Left kidney (tissue), 2 donors: Measurements from ENCODE around the gene LRRC1. TPM values are rescaled to one million over a fixed set of nuclear protein-coding genes. Genes with fewer than 3 reads are reported as not detected.

Experiments
- DNase-seq: peaks from one replicate; pipeline ENCODE4 v3.0.0-alpha.2; 2013
- polyA plus RNA-seq: library from polyadenylated mRNA; unstranded; fragments of 120-200 nt; gene quantifications from one replicate; pipeline ENCODE4 v1.2.1, GENCODE V29; 2013; ENCODE audit not compliant: insufficient read length

Gene LRRC1
- polyA plus RNA-seq, 1 donor = 32.2 TPM

- DNase-seq = no peak
Measured at GRCh38 chr6:53888931-53889330, 94.1 kb downstream of the LRRC1 start.

GRCh38 chr6:53889365-53889764 is 94.6 kb downstream of the LRRC1 start:
- no peak for DNase-seq

GRCh38 chr6:53892707-53893106 is 97.9 kb downstream of the LRRC1 start:
- no peak for DNase-seq

- DNase-seq = no peak
Measured at GRCh38 chr6:53894091-53894490, 99.3 kb downstream of the LRRC1 start.

DNA sequence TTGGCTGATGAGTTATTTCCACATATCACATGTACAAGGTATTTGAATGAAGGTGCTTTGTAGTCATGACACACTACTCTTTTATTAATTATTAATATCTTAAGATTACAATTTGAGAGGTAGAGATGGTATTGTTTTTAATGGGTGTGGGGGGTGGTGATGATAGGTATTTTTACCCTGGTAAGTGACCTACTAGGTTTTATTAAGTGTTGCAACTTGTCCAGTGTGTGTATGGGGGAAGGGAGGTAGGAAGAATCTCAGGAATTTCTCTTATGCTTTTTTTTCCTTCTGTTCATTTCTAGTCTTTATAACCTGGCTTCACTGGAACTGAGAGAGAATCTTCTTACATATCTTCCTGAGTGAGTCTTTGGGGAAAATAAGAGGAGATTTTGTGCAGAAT is 101.4 kb downstream of the LRRC1 start:
- peak; percentile 12 for DNase-seq

DNA sequence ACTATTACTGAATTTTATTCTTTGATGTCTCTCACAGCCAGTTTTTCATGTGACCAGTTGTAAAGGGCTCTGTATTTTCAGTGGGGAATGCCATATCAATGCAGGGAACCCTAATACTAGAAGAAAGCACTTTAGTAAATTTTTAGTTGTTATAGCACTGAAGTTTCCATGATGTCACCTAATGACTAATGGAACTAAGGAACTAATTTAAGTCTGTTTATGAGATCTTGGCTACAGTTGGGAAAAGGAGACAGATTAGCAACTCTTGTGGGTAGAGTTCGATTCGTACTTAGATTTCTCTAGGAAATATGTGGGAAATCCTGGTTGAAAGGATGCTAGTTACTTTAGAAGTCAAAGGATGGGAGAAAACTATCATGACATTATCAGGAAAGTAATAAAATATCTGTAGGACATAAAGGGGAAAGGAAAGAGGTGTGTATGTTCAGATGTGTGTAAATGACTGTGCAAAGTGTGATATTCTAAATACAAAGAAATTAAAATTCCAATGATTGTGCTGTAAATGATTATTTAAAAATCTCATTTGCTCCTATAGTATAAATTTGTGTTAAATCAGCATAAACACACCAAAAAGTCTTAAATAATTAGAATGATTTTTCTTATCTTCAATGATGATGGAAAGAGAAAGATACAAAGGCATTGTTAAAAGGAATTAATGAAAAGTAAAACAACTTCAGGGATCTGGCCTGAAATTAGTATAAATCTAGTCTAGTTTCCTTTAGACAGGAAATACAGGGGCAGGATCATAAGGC is 103.4 kb downstream of the LRRC1 start:
- DNase-seq = no peak

DNA sequence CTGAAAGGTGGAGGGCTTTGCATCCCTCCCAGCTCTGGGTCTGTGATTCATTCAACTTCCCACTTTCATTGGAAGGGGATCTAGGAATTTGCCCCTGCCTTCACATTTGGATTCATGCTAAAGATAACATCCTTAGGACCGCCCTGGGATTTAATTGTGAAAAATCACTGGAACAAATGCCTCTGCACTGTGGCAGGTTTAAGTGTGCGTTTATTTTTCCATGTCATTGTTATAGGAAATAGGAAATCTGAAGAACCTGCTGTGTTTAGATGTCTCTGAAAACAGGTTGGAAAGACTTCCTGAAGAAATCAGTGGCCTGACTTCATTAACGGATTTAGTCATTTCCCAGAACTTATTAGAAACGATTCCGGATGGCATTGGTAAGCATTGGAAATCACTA is 104.7 kb downstream of the LRRC1 start:
- DNase-seq = no peak

GRCh38 chr6:53903357-53903756 is 108.6 kb downstream of the LRRC1 start:
- no peak for DNase-seq

- no peak for DNase-seq
Measured at GRCh38 chr6:53906103-53906502, 111.3 kb downstream of the LRRC1 start.

- no peak for DNase-seq
Measured at GRCh38 chr6:53906842-53907241, 112.0 kb downstream of the LRRC1 start.

DNA sequence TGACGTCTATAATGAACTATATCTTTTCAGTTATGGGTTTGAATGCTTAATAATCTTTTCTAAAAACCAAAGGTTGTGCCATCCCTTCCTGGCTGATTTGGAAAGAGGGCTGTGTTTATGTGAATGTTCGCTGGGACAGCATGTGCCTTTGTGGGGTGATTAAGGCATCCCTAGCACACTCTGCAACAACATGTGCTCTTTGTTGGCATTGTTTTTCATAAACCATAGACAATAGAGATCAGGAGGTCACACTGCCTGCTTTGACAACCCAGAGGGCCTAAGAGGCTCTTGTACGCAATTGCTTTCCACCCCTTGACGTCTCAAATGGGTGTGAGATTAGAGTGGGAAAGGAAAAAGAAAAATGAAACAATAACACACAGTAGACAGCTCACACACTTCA is 116.0 kb downstream of the LRRC1 start:
- DNase-seq = no peak

DNA sequence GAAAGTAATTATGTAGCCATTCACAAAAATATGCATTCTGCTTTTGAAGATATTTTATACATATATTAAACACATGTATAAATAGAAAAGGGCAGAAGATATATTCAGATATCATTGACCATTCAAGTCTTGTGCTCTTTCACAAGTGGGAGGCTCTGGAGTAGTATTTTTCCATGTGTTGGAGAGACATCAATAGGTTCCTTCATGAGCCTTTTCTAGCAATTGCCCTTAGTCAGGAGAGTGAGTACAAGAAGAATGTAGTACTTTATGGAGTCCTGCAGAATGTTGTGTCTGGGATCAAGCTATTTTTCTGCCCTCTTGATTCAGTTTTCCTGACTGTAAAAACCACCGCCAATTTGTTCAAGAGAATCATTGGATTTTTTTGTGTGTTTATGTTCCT is 117.9 kb downstream of the LRRC1 start:
- DNase-seq = no peak

- no peak for DNase-seq
Measured at GRCh38 chr6:53913286-53913685, 118.5 kb downstream of the LRRC1 start.

DNA sequence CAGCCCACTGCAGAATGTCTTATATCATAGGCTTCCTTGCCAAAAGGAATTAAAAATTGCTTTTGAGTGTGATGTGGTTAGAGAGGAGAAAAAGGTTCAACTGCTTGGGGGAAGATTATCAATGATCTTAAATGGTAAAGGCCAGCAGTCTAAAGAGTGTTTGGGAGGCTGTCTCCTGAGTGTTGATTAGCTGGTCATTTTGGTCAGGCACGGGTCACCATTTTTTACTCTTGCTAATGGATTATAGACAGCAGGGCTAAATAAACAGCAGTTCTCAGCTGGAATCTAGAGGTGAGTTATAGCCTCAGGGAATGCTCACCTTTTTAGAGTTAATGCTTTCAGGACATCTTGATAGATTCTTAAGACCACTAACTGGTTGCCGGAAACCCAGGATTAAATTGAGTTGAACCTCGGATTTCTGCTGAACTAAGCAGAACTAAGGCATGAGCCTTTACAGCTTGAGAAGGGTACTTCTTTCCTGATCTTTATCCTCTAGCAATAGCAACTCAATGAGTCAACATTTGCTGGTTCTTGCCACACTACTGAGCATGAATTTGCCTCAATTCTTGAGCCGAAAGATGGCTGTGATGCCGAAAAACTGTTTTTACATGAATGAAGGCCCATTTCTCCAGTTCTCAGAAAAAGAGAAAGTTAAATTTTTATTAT is 120.4 kb downstream of the LRRC1 start:
- DNase-seq = no peak

- DNase-seq = no peak
Measured at GRCh38 chr6:53916804-53917463, 122.1 kb downstream of the LRRC1 start.

GRCh38 chr6:53917464-53917842 is 122.6 kb downstream of the LRRC1 start:
- DNase-seq = no peak

GRCh38 chr6:53918854-53919510 is 124.2 kb downstream of the LRRC1 start:
- no peak for DNase-seq

DNA sequence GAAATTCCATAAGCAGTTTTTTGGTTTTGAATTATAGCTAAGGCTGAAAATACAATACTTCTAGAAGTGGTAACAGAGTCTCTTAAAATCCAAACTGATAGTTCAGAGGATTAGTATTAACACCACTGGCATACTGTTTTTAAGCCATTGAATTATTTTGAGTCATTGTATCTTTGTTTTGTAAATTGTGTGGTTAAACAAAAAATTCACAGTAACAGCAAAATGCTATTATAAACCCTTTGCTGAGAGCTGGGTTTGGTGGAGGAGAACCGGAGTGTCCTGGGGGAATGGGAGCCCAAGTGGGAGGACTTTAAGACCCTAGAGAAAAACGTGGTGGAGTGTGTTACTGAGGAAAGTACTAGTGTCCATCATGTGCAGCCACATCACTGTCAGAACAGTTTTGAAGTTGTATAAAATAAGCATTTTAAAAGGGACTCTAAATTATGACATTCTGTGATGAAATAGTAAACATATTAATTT is 125.1 kb downstream of the LRRC1 start:
- no peak for DNase-seq

- no peak for DNase-seq
Measured at GRCh38 chr6:53920881-53921280, 126.1 kb downstream of the LRRC1 start.

DNA sequence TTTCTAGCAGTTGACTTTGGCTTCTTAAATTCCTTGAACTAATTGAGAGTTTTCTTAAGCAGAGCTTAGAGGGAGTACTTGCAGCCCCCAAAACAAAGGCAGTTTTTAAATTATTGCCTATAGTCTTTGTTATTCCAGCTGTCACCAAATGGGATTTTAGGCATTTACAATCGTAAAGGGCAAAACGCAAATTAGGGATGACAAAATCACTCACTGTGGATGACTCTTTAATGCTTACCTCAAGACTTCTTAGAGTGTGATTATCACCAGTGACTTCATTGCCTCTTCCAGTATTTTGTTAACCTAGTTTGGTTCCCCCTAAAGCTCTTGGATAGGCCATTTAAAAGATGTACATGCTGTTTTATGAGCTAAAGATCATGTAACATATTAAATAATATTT is 126.8 kb downstream of the LRRC1 start:
- DNase-seq = no peak

DNA sequence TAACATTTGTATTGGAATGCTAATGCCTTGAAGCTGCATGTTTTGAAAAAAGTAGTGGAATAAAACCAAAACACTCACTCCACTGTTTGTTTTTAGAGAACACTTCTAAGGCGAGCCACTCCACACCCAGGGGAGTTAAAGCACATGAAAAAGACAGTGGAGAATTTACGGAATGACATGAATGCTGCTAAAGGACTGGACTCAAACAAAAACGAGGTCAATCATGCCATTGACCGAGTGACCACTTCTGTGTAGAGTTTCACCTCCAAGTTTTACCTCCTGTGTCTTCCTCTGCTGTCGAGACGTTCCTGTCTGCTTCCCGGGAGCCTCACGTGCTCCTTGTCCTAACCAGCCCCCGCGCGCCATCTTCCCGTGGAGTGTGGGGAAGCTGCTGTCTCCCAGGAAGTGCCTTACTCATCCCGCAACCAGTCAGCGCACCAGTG is 127.8 kb downstream of the LRRC1 start:
- DNase-seq = no peak

DNA sequence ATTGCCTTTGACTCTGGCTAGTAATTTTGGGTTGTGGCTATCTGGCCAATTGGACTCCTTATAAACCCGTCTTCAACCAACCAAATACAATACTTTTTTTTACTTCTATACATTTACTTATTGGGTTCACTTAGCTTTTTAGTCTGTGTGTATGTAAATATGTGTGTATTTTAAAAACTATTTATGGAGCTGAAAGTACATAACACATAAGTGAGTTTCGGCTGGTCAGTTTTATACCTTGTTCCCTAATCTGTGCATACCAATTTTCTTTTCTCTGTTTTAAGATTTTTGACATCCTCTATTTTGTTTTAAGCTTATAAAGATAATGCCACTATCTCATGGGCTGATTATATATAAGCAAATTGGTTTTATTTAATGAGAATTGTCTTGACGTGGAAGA is 129.5 kb downstream of the LRRC1 start:
- DNase-seq = no peak
